Adrenal gland (tissue), 12 donors: ENCODE data around the gene SOX10. TPM values are rescaled to one million over a fixed set of nuclear protein-coding genes. Genes with fewer than 3 reads are reported as not detected.
"Not testable (repeated sequence)": the region's sequence is repeated elsewhere in the genome, so short reads cannot be mapped to it uniquely, and the experiment has no call there.

ENCODE experiments used
- DNase-seq, 7 donors: peaks; one replicate each; pipeline ENCODE4 v3.0.0-alpha.2; 2019 to 2020
- H3K27ac ChIP-seq, 5 donors: fragments of 200-600 bp; sonication (generic) in 4 of 5; 1 replicate in 3 of 5; 2 replicates in 2 of 5; pipeline versions ENCODE4 v1.5.1 to v1.8.0; 2016 to 2020; ENCODE audit warnings: mild to moderate bottlenecking in 1 of 5
- H3K27me3 ChIP-seq: fragments of 200-600 bp; 2 replicates; pipeline ENCODE4 v1.8.0; 2021
- H3K36me3 ChIP-seq, 2 donors: fragments of 200-600 bp; replicated peaks in 1 of 2; 1 replicate in 1 of 2; 2 replicates in 1 of 2; pipeline versions ENCODE4 v1.5.1 to v1.8.0; 2018 to 2022
- H3K4me1 ChIP-seq, 2 donors: fragments of 200-600 bp; replicated peaks in 1 of 2; 1 replicate in 1 of 2; 2 replicates in 1 of 2; pipeline versions ENCODE4 v1.5.1 to v1.8.0; 2018 to 2021
- H3K4me3 ChIP-seq, 4 donors: fragments of 200-600 bp; sonication (generic) in 3 of 4; one replicate each; pipeline ENCODE4 v1.5.1; 2016 to 2018
- H3K9me3 ChIP-seq, 3 donors: fragments of 200-600 bp; sonication (generic) in 1 of 3; replicated peaks in 1 of 3; 1 replicate in 2 of 3; 2 replicates in 1 of 3; pipeline versions ENCODE4 v1.5.1 to v1.8.0; 2016 to 2021
- CTCF ChIP-seq, 6 experiments: fragments of 450-650 bp in 4 of 6; fragments of 200-600 bp in 2 of 6; sonication (generic) in 1 of 6; IDR thresholded peaks; 1 replicate in 5 of 6; 2 replicates in 1 of 6; pipeline versions ENCODE4 v1.5.1 to v1.8.0; 2016 to 2021; ENCODE audit warnings: antibody characterized with exemption in 6 of 6, mild to moderate bottlenecking in 2 of 6, moderate library complexity in 1 of 6
- POLR2A ChIP-seq, 2 donors: fragments of 450-650 bp; IDR thresholded peaks; one replicate each; pipeline ENCODE4 v1.6.1; 2017; ENCODE audit warnings: antibody characterized with exemption in 2 of 2, mild to moderate bottlenecking in 2 of 2, moderate library complexity in 1 of 2
- WGBS, 4 donors: extraction: QIAGEN DNeasy Blood & Tissue Kit in 2 of 4; methylation state at CpG; one replicate each; pipeline versions ENCODE4 v1.1.5 to v1.1.7; 2013 to 2017; 5-methylcytosine and 5-hydroxymethylcytosine counted together
- intact Hi-C, 2 donors: fragments of 100-400 bp; cut with DNase I; formaldehyde crosslinking; loops; one replicate each; pipeline versions ENCODE4 v1.14.1 to v1.15.0; 2022 to 2023
- polyA plus RNA-seq, 3 donors: library from polyadenylated mRNA; stranded (reverse); fragments of 200-250 nt in 2 of 3; fragments of 350-450 nt in 1 of 3; fragmentation: Illumina TruSeq in 1 of 3; extraction: RNeasy Lipid Tissue Mini Kit (QIAGEN cat#74804) in 1 of 3; gene quantifications; one replicate each; pipeline ENCODE4 v1.2.3, GENCODE V29; 2013 to 2014
- total RNA-seq, 9 donors: library from RNA; depleted of rRNA in 4 of 9; stranded (reverse); fragments of >200 nt in 4 of 9; fragments of 120-200 nt in 1 of 9; fragmentation: NEBNext Ultra II Directional in 1 of 9; extraction: Animal tissue kit (Norgen Biotek cat#: 25700) in 1 of 9; gene quantifications; one replicate each; pipeline versions ENCODE4 v1.1.0 to v1.2.4, GENCODE V29; 2013 to 2023
- donor health status: healthy with polysubstance abuse.
- donor health status: Bipolar disorder and iron deficiency.
- donor health status: DM: yes; HTN: yes; CAD: no.
- donor health status: DM: no; HTN: no; CAD: no.
- donor health status: DM: no; HTN: no; CAD: no.
- donor health status: DM: yes; HTN: yes; CAD: no.

SOX10 gene
- total and polyA plus RNA-seq, 12 donors: 0.16 to 5.4 (median 0.78) TPM; not detected in 1

GRCh38 chr22:37981282-37982011, 2.9 kb downstream of the SOX10 start:
- TF ChIP-seq CTCF (IDR thresholded peaks at IDR 0.05): no peak
- no peak for TF ChIP-seq POLR2A (IDR thresholded peaks at IDR 0.05)
- 93 to 96% (median 95%) methylated on average over 3 to 6 of the region's 6 CpGs for WGBS, 4 donors
- H3K4me3 ChIP-seq: no peak overlapping the region
- no peaks in the 10 kb centered on the region for H3K9me3 ChIP-seq
- no peaks in the 10 kb centered on the region for H3K27me3 ChIP-seq
- no peak overlapping the region for H3K27ac ChIP-seq
- no peaks in the 10 kb centered on the region for H3K4me1 ChIP-seq
- intact Hi-C loops: no loop called here
- no peaks in the 10 kb centered on the region for H3K36me3 ChIP-seq
- peak in 1 of 7 donors; percentile 23 for DNase-seq

- no peaks in the 10 kb centered on the region for H3K36me3 ChIP-seq
- H3K4me3 ChIP-seq: no peak overlapping the region
- WGBS, 4 donors: 79 to 91% (median 84%) methylated on average over 2 to 8 of the region's 8 CpGs
- H3K27me3 ChIP-seq: no peaks in the 10 kb centered on the region
- no peak overlapping the region for H3K27ac ChIP-seq
- no peak for TF ChIP-seq POLR2A (IDR thresholded peaks at IDR 0.05)
- no peak for TF ChIP-seq CTCF (IDR thresholded peaks at IDR 0.05)
- no peaks in the 10 kb centered on the region for H3K4me1 ChIP-seq
- no peaks in the 10 kb centered on the region for H3K9me3 ChIP-seq
- DNase-seq: no peak
- intact Hi-C loops: no loop called here
Measured at GRCh38 chr22:37979782-37980181, 4.6 kb downstream of the SOX10 start.

GRCh38 chr22:37976547-37976946, 7.8 kb downstream of the SOX10 start:
- 86 to 97% (median 92%) methylated on average over 4 of the region's 4 CpGs for WGBS, 4 donors
- no peak for TF ChIP-seq CTCF (IDR thresholded peaks at IDR 0.05)
- no peak for TF ChIP-seq POLR2A (IDR thresholded peaks at IDR 0.05)
- H3K27ac ChIP-seq: no peak overlapping the region
- H3K4me1 ChIP-seq: no peaks in the 10 kb centered on the region
- intact Hi-C loops: no loop called here
- DNase-seq: no peak
- H3K27me3 ChIP-seq: no peaks in the 10 kb centered on the region
- no peaks in the 10 kb centered on the region for H3K9me3 ChIP-seq
- H3K36me3 ChIP-seq: no peaks in the 10 kb centered on the region
- no peak overlapping the region for H3K4me3 ChIP-seq

DNA sequence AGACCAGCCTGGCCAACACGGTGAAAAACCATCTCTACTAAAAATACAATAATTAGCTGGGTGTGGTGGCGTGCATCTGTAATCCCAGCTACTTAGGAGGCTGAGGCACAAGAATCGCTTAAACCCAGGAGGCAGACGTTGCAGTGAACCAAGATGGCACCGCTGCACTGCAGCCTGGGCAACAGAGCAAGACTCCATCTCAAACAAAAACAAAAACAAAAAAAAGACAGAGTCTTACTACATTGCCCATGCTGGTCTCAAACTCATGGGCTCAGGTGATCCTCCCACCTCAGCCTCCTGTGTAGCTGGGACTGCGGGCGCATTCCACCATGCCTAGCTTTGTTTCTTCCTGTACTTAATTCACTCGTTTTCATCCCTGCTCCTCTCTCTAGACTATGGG, 8.3 kb downstream of the SOX10 start:
- H3K9me3 ChIP-seq, intact Hi-C loops, H3K27me3 ChIP-seq, H3K36me3 ChIP-seq, DNase-seq, H3K27ac ChIP-seq, H3K4me1 ChIP-seq, H3K4me3 ChIP-seq: not testable (repeated sequence)
- 92 to 97% (median 94%) methylated on average over 8 of the region's 8 CpGs for WGBS, 4 donors

- H3K4me1 ChIP-seq: no peaks in the 10 kb centered on the region
- H3K9me3 ChIP-seq: no peaks in the 10 kb centered on the region
- H3K27me3 ChIP-seq: no peaks in the 10 kb centered on the region
- no peak for DNase-seq
- whole genome bisulfite sequencing, 4 donors: 83 to 90% (median 84%) methylated on average over 2 of the region's 2 CpGs
- H3K36me3 ChIP-seq: no peaks in the 10 kb centered on the region
- TF ChIP-seq CTCF (IDR thresholded peaks at IDR 0.05): no peak
- TF ChIP-seq POLR2A (IDR thresholded peaks at IDR 0.05): no peak
- no peak overlapping the region for H3K27ac ChIP-seq
- no peak overlapping the region for H3K4me3 ChIP-seq
- intact Hi-C loops: no loop called here
Measured at GRCh38 chr22:37975153-37975552, 9.2 kb downstream of the SOX10 start.
